H1 (cell line): ENCODE data around the gene KIF26B. TPM values are rescaled to one million over a fixed set of nuclear protein-coding genes. Genes with fewer than 3 reads are reported as not detected.

ENCODE experiments used
- CTCF ChIA-PET: fragments of 300-600 bp; sonication (Branson Sonifier 250); formaldehyde crosslinking; loops from one replicate; lab custom pipeline; 2021; ENCODE audit not compliant: partially characterized antibody; lab: Charles Lee
- POLR2A ChIA-PET: fragments of 300-600 bp; sonication (Branson Sonifier 250); formaldehyde crosslinking; loops from one replicate; lab custom pipeline; 2021; ENCODE audit warnings: inconsistent platforms; ENCODE audit not compliant: partially characterized antibody; lab: Charles Lee
- DNase-seq, 2 experiments: peaks; one replicate each; pipeline versions ENCODE4 v3.0.0 to v3.0.0-alpha.2; 2010 to 2022; ENCODE audit warnings: low spot score in 2 of 2, low read depth in 1 of 2, mixed read lengths in 1 of 2
- FAIRE-seq: peaks from 2 replicates; lab custom pipeline; 2011; peaks lifted over from hg19 to GRCh38; lab: Jason Lieb, UNC
- H2AFZ ChIP-seq: 2 replicates; pipeline ENCODE4 v1.8.1; 2012; ENCODE audit warnings: low read length, inconsistent platforms
- H2AK5ac ChIP-seq: 2 replicates; pipeline ENCODE4 v1.6.1; 2013; ENCODE audit warnings: low read depth, low read length
- H2BK120ac ChIP-seq: replicated peaks from 2 replicates; pipeline ENCODE3; 2013; ENCODE audit warnings: low read depth, low read length, inconsistent platforms
- H2BK12ac ChIP-seq: 2 replicates; pipeline ENCODE4 v1.6.1; 2013; ENCODE audit warnings: low read depth, low read length
- H2BK15ac ChIP-seq: 2 replicates; pipeline ENCODE4 v1.6.1; 2013; ENCODE audit warnings: low read length
- H2BK20ac ChIP-seq: 2 replicates; pipeline ENCODE4 v1.6.1; 2013; ENCODE audit warnings: low read length
- H2BK5ac ChIP-seq: 2 replicates; pipeline ENCODE4 v1.6.1; 2013; ENCODE audit warnings: low read depth, low read length
- H3K14ac ChIP-seq: 2 replicates; pipeline ENCODE4 v1.6.1; 2013; ENCODE audit warnings: inconsistent platforms; ENCODE audit not compliant: insufficient read length
- H3K18ac ChIP-seq: 2 replicates; pipeline ENCODE4 v1.6.1; 2013; ENCODE audit warnings: low read length; ENCODE audit errors: extremely low read depth
- H3K23ac ChIP-seq: 2 replicates; pipeline ENCODE4 v1.6.1; 2013; ENCODE audit warnings: inconsistent platforms; ENCODE audit not compliant: insufficient read length
- H3K23me2 ChIP-seq: 2 replicates; pipeline ENCODE4 v1.6.1; 2013; ENCODE audit warnings: low read depth, low read length
- H3K27ac ChIP-seq: 2 replicates; pipeline ENCODE4 v1.6.1; 2011; ENCODE audit warnings: low read depth, low read length, inconsistent platforms
- H3K27me3 ChIP-seq, 4 experiments: replicated peaks in 1 of 4; 1 replicate in 1 of 4; 2 replicates in 3 of 4; pipeline versions ENCODE4 v1.6.1 to v1.8.1; 2011 to 2013; ENCODE audit warnings: low read length in 3 of 4, mild to moderate bottlenecking in 3 of 4, inconsistent platforms in 2 of 4, mixed read lengths in 2 of 4, moderate library complexity in 1 of 4; ENCODE audit not compliant: control insufficient read depth in 3 of 4, insufficient read depth in 3 of 4; ENCODE audit errors: extremely low read depth in 1 of 4
- H3K36me3 ChIP-seq, 4 experiments: 2 replicates each; pipeline versions ENCODE4 v1.6.1 to v1.8.1; 2011 to 2013; ENCODE audit warnings: mild to moderate bottlenecking in 4 of 4, low read length in 3 of 4, moderate library complexity in 2 of 4, control low read depth in 1 of 4, inconsistent platforms in 1 of 4; ENCODE audit not compliant: insufficient read depth in 4 of 4, control insufficient read depth in 2 of 4
- H3K4ac ChIP-seq: replicated peaks from 2 replicates; pipeline ENCODE3; 2013; ENCODE audit warnings: low read length, low read depth, mixed read lengths, inconsistent platforms; ENCODE audit not compliant: insufficient read length
- H3K4me1 ChIP-seq, 4 experiments: replicated peaks in 1 of 4; 1 replicate in 1 of 4; 2 replicates in 3 of 4; pipeline versions ENCODE4 v1.6.1 to v1.8.1; 2011 to 2013; ENCODE audit warnings: low read length in 3 of 4, inconsistent platforms in 2 of 4, mixed read lengths in 1 of 4; ENCODE audit not compliant: insufficient read depth in 4 of 4, control insufficient read depth in 3 of 4
- H3K4me2 ChIP-seq, 2 experiments: 2 replicates each; pipeline versions ENCODE4 v1.6.1 to v1.8.1; 2011 to 2013; ENCODE audit warnings: low read depth in 2 of 2, low read length in 2 of 2, control low read depth in 1 of 2, inconsistent platforms in 1 of 2, mild to moderate bottlenecking in 1 of 2; ENCODE audit not compliant: insufficient read depth in 1 of 2
- H3K4me3 ChIP-seq, 4 experiments: fragments of 200-600, 300-600 bp in 1 of 4; sonication (generic), shearing (Covaris generic), sonication (Bioruptor Twin) in 1 of 4; 2 replicates each; pipeline versions ENCODE4 v1.5.1 to v1.8.1; 2011 to 2016; ENCODE audit warnings: low read length in 4 of 4, low read depth in 3 of 4, control low read depth in 2 of 4, inconsistent platforms in 2 of 4, mild to moderate bottlenecking in 2 of 4, mixed read lengths in 1 of 4, moderate library complexity in 1 of 4; ENCODE audit not compliant: insufficient read depth in 2 of 4; ENCODE audit errors: extremely low read depth in 1 of 4
- H3K56ac ChIP-seq: replicated peaks from 2 replicates; pipeline ENCODE3; 2013; ENCODE audit warnings: low read depth, mild to moderate bottlenecking, mixed read lengths, low read length, inconsistent platforms; ENCODE audit not compliant: insufficient read length
- H3K79me1 ChIP-seq: 2 replicates; pipeline ENCODE4 v1.6.1; 2013; ENCODE audit warnings: low read depth, low read length, control low read depth
- H3K79me2 ChIP-seq, 2 experiments: 2 replicates each; pipeline versions ENCODE4 v1.6.1 to v1.8.1; 2012 to 2013; ENCODE audit warnings: low read length in 2 of 2, mild to moderate bottlenecking in 2 of 2, inconsistent platforms in 1 of 2; ENCODE audit not compliant: insufficient read depth in 2 of 2, control insufficient read depth in 1 of 2
- H3K9ac ChIP-seq, 4 experiments: replicated peaks in 1 of 4; 1 replicate in 1 of 4; 2 replicates in 3 of 4; pipeline versions ENCODE4 v1.6.1 to v1.8.1; 2011 to 2013; ENCODE audit warnings: low read depth in 3 of 4, low read length in 3 of 4, control low read depth in 2 of 4, mild to moderate bottlenecking in 2 of 4, moderate library complexity in 2 of 4, inconsistent platforms in 1 of 4; ENCODE audit errors: extremely low read depth in 1 of 4
- H3K9me3 ChIP-seq, 2 experiments: 2 replicates each; pipeline versions ENCODE4 v1.6.1 to v1.8.1; 2012 to 2013; ENCODE audit warnings: mild to moderate bottlenecking in 2 of 2, moderate library complexity in 2 of 2, control low read depth in 1 of 2, inconsistent platforms in 1 of 2, low read depth in 1 of 2, low read length in 1 of 2, mixed read lengths in 1 of 2; ENCODE audit not compliant: insufficient read depth in 2 of 2
- H4K20me1 ChIP-seq, 2 experiments: replicated peaks in 1 of 2; 2 replicates each; pipeline versions ENCODE3 to v1.8.1; 2011 to 2013; ENCODE audit warnings: inconsistent platforms in 2 of 2, low read length in 2 of 2, mild to moderate bottlenecking in 1 of 2; ENCODE audit not compliant: insufficient read depth in 2 of 2, control insufficient read depth in 1 of 2
- H4K5ac ChIP-seq: 2 replicates; pipeline ENCODE4 v1.6.1; 2013; ENCODE audit warnings: low read length, low read depth, mixed read lengths, inconsistent platforms; ENCODE audit not compliant: insufficient read length
- H4K8ac ChIP-seq: 2 replicates; pipeline ENCODE4 v1.8.0; 2013; ENCODE audit warnings: mild to moderate bottlenecking, moderate library complexity, low read length, inconsistent platforms; ENCODE audit not compliant: insufficient read depth; ENCODE audit errors: extremely low read depth
- H4K91ac ChIP-seq: replicated peaks from 2 replicates; pipeline ENCODE3; 2013; ENCODE audit warnings: low read length, mixed read lengths, inconsistent platforms; ENCODE audit not compliant: insufficient read length
- CBX8 ChIP-seq: fragments of 300-800, 300-1000 bp; sonication (generic); IDR thresholded peaks from 2 replicates; pipeline ENCODE4 v1.7.1; 2016; ENCODE audit warnings: low read depth, low read length, borderline replicate concordance
- CHD2 ChIP-seq: IDR thresholded peaks from 2 replicates; pipeline ENCODE4 v1.6.1; 2012; ENCODE audit warnings: low read length, improper control_type of control experiment
- RFX5 ChIP-seq: IDR thresholded peaks from 2 replicates; pipeline ENCODE4 v1.6.1; 2011; ENCODE audit warnings: low read depth, low read length, improper control_type of control experiment, borderline replicate concordance
- SIRT6 ChIP-seq: IDR thresholded peaks from one replicate; pipeline ENCODE4 v1.7.1; 2012; ENCODE audit warnings: low read length, inconsistent platforms
- SIX5 ChIP-seq: IDR thresholded peaks from 2 replicates; pipeline ENCODE4 v1.6.1; 2011; ENCODE audit warnings: mild to moderate bottlenecking, low read depth, low read length
- SP1 ChIP-seq: IDR thresholded peaks from 2 replicates; pipeline ENCODE4 v1.6.1; 2011; ENCODE audit warnings: low read depth, low read length
- SP4 ChIP-seq: IDR thresholded peaks from 2 replicates; pipeline ENCODE4 v1.6.1; 2012; ENCODE audit warnings: low read length, inconsistent platforms
- YY1 ChIP-seq: IDR thresholded peaks from 2 replicates; pipeline ENCODE4 v1.6.1; 2011; ENCODE audit warnings: low read depth, mild to moderate bottlenecking, low read length
- WGBS, 2 experiments: shearing (Covaris generic) in 1 of 2; methylation state at CpG; one replicate each; pipeline versions ENCODE4 v1.1.6 to v1.1.7; 2013 to 2015; ENCODE audit warnings: low lambda C conversion rate in 2 of 2, mixed read lengths in 2 of 2, inconsistent platforms in 1 of 2, low coverage in 1 of 2, missing lambda C conversion rate in 1 of 2; ENCODE audit not compliant: insufficient replicate concordance in 2 of 2, insufficient coverage in 1 of 2, insufficient read length in 1 of 2; ENCODE audit errors: extremely low coverage in 1 of 2, missing lambda C conversion rate in 1 of 2; 5-methylcytosine and 5-hydroxymethylcytosine counted together
- polyA plus RNA-seq, 7 experiments: library from polyadenylated mRNA; depleted of rRNA in 3 of 7; stranded (reverse) in 5 of 7; unstranded in 2 of 7; fragments of >200 nt in 5 of 7; fragments of 200-250 nt in 2 of 7; gene quantifications; 1 replicate in 5 of 7; 2 replicates in 1 of 7; 4 replicates in 1 of 7; pipeline versions ENCODE4 v1.2.1 to v1.2.3, GENCODE V29; 2011 to 2013; ENCODE audit warnings: missing spikeins in 2 of 7, mixed read lengths in 2 of 7
- total RNA-seq: library from RNA; stranded (reverse); fragmentation: NEBNext Ultra II Directional; extraction: Animal tissue kit (Norgen Biotek cat#: 25700); gene quantifications from 2 replicates; pipeline ENCODE4 v1.2.1, GENCODE V29; 2021

KIF26B gene
- total and polyA plus RNA-seq, 2 of the 8 experiments (the other 6 are each of a cell fraction or from before 2014, with no cell fraction given): 0.06 to 0.28 TPM

GRCh38 chr1:245463392-245464165 lies 308.8 kb downstream of the KIF26B start:
- no peak overlapping the region for H2AFZ ChIP-seq
- no peak overlapping the region for H2BK12ac ChIP-seq
- FAIRE-seq (no peak), DNase-seq (no peak)
- no peak overlapping the region for H4K91ac ChIP-seq
- H3K18ac ChIP-seq: no peak overlapping the region
- H3K9me3 ChIP-seq: no peaks in the 10 kb centered on the region
- H3K56ac ChIP-seq: no peak overlapping the region
- no peak overlapping the region for H2AK5ac ChIP-seq
- no peaks in the 10 kb centered on the region for H3K79me1 ChIP-seq
- H4K5ac ChIP-seq: no peak overlapping the region
- POLR2A ChIA-PET: no interaction called here
- H3K36me3 ChIP-seq: no peaks in the 10 kb centered on the region
- H2BK20ac ChIP-seq: no peak overlapping the region
- H3K27me3 ChIP-seq: no peaks in the 10 kb centered on the region; a peak in 1 of 7 replicates
- CTCF ChIA-PET: interaction anchor here (0.6 to 1.7 kb wide), 3 partner anchors 9 to 291 kb away, joined by 3 to 5 read pairs (median 3); no protein-coding TSS in a partner anchor
- H4K8ac ChIP-seq: no peak overlapping the region
- H3K23me2 ChIP-seq: peaks cover 4% of the 10 kb centered on the region; the same call in 1 of the 2 replicates
- no peak overlapping the region for H3K4ac ChIP-seq
- H3K4me1 ChIP-seq: no peaks in the 10 kb centered on the region
- H3K27ac ChIP-seq: no peak overlapping the region
- no peaks in the 10 kb centered on the region for H3K79me2 ChIP-seq
- no peak overlapping the region for H3K4me2 ChIP-seq
- no peak overlapping the region for H3K14ac ChIP-seq
- H2BK5ac ChIP-seq: no peak overlapping the region
- no peak overlapping the region for H2BK15ac ChIP-seq
- H4K20me1 ChIP-seq: peaks cover 0 to 5% of the 10 kb centered on the region in 2 experiments
- H3K4me3 ChIP-seq: no peak overlapping the region
- H3K9ac ChIP-seq: no peak overlapping the region
- H3K23ac ChIP-seq: no peak overlapping the region
- WGBS, 2 experiments: 89% methylated on average over 11 of the region's 11 CpGs; no CpG with 5 or more reads in 1 of the 2 experiments
- no peak overlapping the region for H2BK120ac ChIP-seq
- TF ChIP-seq YY1 (no peak), CBX8 (no peak), SP4 (no peak), SIRT6 (no peak), SIX5 (no peak), CHD2 (no peak), SP1 (no peak), RFX5 (no peak)
